OCI-LY1 (cell line): ENCODE data around the gene WFS1.

Experiments
- CTCF ChIP-seq: fragments of 200-600 bp; sonication (generic), shearing (Covaris generic); IDR thresholded peaks from 2 replicates; pipeline ENCODE4 v1.5.1; 2017; ENCODE audit warnings: mild to moderate bottlenecking, antibody characterized with exemption, low read length, moderate library complexity, mixed read lengths
- EZH2 ChIP-seq: fragments of 200-600 bp; sonication (generic), shearing (Covaris generic); IDR thresholded peaks from 2 replicates; pipeline ENCODE4 v1.8.0; 2017; ENCODE audit warnings: borderline replicate concordance, mixed run types, mild to moderate bottlenecking, antibody characterized with exemption, low read length, moderate library complexity, mixed read lengths

GRCh38 chr4:6307891-6308290, 38.2 kb downstream of the WFS1 start:
- TF ChIP-seq CTCF (no peak), EZH2 (no peak)
